OCI-LY1 (cell line): ENCODE measurements around the gene PDZD2.

Experiments used
- EZH2 ChIP-seq: fragments of 200-600 bp; sonication (generic), shearing (Covaris generic); IDR thresholded peaks from 2 replicates; pipeline ENCODE4 v1.8.0; 2017; ENCODE audit warnings: borderline replicate concordance, mixed run types, mild to moderate bottlenecking, antibody characterized with exemption, low read length, moderate library complexity, mixed read lengths
- TF ChIP-seq, protein P1 (sequence below): fragments of 200-600 bp; sonication (generic), shearing (Covaris generic); IDR thresholded peaks from 2 replicates; pipeline ENCODE4 v1.5.1; 2017; ENCODE audit warnings: mild to moderate bottlenecking, antibody characterized with exemption, low read length, moderate library complexity, mixed read lengths

DNA sequence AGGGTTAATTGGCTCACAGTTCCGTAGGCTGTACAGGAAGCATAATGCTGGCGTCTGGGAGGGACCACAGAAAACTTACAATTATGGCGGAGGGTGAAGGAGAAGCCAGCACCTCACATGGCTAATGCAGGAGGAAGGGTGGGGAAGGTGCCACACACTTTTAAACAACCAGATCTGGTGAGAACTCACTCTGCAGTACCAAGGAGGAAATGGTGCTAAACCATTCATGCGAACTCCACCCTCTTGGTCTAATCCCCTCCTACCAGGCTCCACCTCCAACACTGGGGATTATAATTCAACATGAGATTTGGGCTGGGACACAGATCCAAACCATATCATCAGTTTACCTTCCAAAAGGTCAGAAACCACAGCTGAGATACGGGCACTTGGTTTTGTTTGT, 122.9 kb downstream of the PDZD2 start:
- TF ChIP-seq EZH2 = no peak
- TF ChIP-seq, protein P1, sequence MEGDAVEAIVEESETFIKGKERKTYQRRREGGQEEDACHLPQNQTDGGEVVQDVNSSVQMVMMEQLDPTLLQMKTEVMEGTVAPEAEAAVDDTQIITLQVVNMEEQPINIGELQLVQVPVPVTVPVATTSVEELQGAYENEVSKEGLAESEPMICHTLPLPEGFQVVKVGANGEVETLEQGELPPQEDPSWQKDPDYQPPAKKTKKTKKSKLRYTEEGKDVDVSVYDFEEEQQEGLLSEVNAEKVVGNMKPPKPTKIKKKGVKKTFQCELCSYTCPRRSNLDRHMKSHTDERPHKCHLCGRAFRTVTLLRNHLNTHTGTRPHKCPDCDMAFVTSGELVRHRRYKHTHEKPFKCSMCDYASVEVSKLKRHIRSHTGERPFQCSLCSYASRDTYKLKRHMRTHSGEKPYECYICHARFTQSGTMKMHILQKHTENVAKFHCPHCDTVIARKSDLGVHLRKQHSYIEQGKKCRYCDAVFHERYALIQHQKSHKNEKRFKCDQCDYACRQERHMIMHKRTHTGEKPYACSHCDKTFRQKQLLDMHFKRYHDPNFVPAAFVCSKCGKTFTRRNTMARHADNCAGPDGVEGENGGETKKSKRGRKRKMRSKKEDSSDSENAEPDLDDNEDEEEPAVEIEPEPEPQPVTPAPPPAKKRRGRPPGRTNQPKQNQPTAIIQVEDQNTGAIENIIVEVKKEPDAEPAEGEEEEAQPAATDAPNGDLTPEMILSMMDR = no peak
